SJSA1 (cell line): ENCODE measurements around the gene MKNK1. TPM values are rescaled to one million over a fixed set of nuclear protein-coding genes. Genes with fewer than 3 reads are reported as not detected.

Experiments used
- DNase-seq, 2 experiments: peaks; one replicate each; pipeline ENCODE4 v3.0.0-alpha.2; 2015 to 2020; ENCODE audit warnings: low spot score in 2 of 2, low read depth in 1 of 2
- H3K27ac ChIP-seq: fragments of 250-450 bp; sonication (Bioruptor Pico); 2 replicates; pipeline ENCODE4 v1.5.1; 2020; ENCODE audit warnings: mild to moderate bottlenecking, moderate library complexity
- H3K27me3 ChIP-seq: fragments of 250-450 bp; sonication (Bioruptor Pico); replicated peaks from 2 replicates; pipeline ENCODE4 v1.5.1; 2020; ENCODE audit warnings: mild to moderate bottlenecking, moderate library complexity
- H3K36me3 ChIP-seq: fragments of 250-450 bp; sonication (Bioruptor Pico); 2 replicates; pipeline ENCODE4 v1.5.1; 2020; ENCODE audit warnings: mild to moderate bottlenecking
- H3K4me1 ChIP-seq: fragments of 250-450 bp; sonication (Bioruptor Pico); replicated peaks from 2 replicates; pipeline ENCODE4 v1.6.1; 2021; ENCODE audit warnings: mild to moderate bottlenecking
- H3K4me3 ChIP-seq: fragments of 250-450 bp; sonication (Bioruptor Pico); 2 replicates; pipeline ENCODE4 v1.5.1; 2020; ENCODE audit warnings: mild to moderate bottlenecking
- H3K9me3 ChIP-seq: fragments of 250-450 bp; sonication (Bioruptor Pico); replicated peaks from 2 replicates; pipeline ENCODE4 v1.5.1; 2020; ENCODE audit warnings: mild to moderate bottlenecking
- total RNA-seq: library from RNA; depleted of rRNA; stranded (reverse); fragments of >200 nt; shearing (Covaris generic); gene quantifications from 2 replicates; pipeline ENCODE4 v1.2.3, GENCODE V29; 2014

Gene MKNK1
- total RNA-seq, 1 experiment from 2014 or later, result 21.3 TPM

- peaks cover 26% of the 10 kb centered on the region for H3K4me1 ChIP-seq
- peak overlapping the region; percentile 78 for H3K4me3 ChIP-seq
- H3K27ac ChIP-seq, result no peak overlapping the region
- H3K27me3 ChIP-seq, result no peaks in the 10 kb centered on the region
- peaks cover 11% of the 10 kb centered on the region for H3K36me3 ChIP-seq
- H3K9me3 ChIP-seq, result no peaks in the 10 kb centered on the region
- DNase-seq, result no peak
These were observed 11.7 kb upstream of the MKNK1 start for GRCh38 chr1:46615735-46616134.

GRCh38 chr1:46615088-46615487 is 11.0 kb upstream of the MKNK1 start:
- Histone ChIP-seq H3K4me1 (peaks cover 26% of the 10 kb centered on the region), H3K27ac (no peak overlapping the region), H3K27me3 (no peaks in the 10 kb centered on the region), H3K36me3 (peaks cover 11% of the 10 kb centered on the region), H3K9me3 (no peaks in the 10 kb centered on the region), H3K4me3 (no peak overlapping the region)
- DNase-seq, result no peak

GRCh38 chr1:46614604-46614984 is 10.5 kb upstream of the MKNK1 start:
- H3K9me3 ChIP-seq, result no peaks in the 10 kb centered on the region
- peaks cover 26% of the 10 kb centered on the region for H3K4me1 ChIP-seq
- H3K27ac ChIP-seq, result no peak overlapping the region

GRCh38 chr1:46613661-46614603 is 9.9 kb upstream of the MKNK1 start:
- Histone ChIP-seq H3K4me3 (no peak overlapping the region), H3K27ac (no peak overlapping the region), H3K36me3 (peaks cover 19% of the 10 kb centered on the region), H3K9me3 (no peaks in the 10 kb centered on the region), H3K4me1 (peaks cover 26% of the 10 kb centered on the region), H3K27me3 (no peaks in the 10 kb centered on the region)
- peak; percentile 12 to 54 for DNase-seq

More at GRCh38 chr1:46614604-46614984, 10.5 kb upstream of the MKNK1 start:
- Histone ChIP-seq H3K36me3 (peaks cover 13% of the 10 kb centered on the region), H3K4me3 (no peak overlapping the region), H3K27me3 (no peaks in the 10 kb centered on the region)
- DNase-seq, result no peak

GRCh38 chr1:46612937-46613660 is 9.0 kb upstream of the MKNK1 start:
- no peak for DNase-seq
- no peaks in the 10 kb centered on the region for H3K27me3 ChIP-seq
- peaks cover 28% of the 10 kb centered on the region for H3K36me3 ChIP-seq
- no peak overlapping the region for H3K4me3 ChIP-seq
- no peak overlapping the region for H3K27ac ChIP-seq
- H3K9me3 ChIP-seq, result no peaks in the 10 kb centered on the region
- H3K4me1 ChIP-seq, result peaks cover 26% of the 10 kb centered on the region

GRCh38 chr1:46611691-46612221 is 7.7 kb upstream of the MKNK1 start:
- Histone ChIP-seq H3K9me3 (no peaks in the 10 kb centered on the region), H3K36me3 (peaks cover 31% of the 10 kb centered on the region), H3K4me1 (peaks cover 18% of the 10 kb centered on the region), H3K27ac (peak overlapping the region; percentile 58), H3K4me3 (no peak overlapping the region), H3K27me3 (no peaks in the 10 kb centered on the region)
- DNase-seq, result peak; percentile 20 to 67

- no peaks in the 10 kb centered on the region for H3K27me3 ChIP-seq
- no peak overlapping the region for H3K4me3 ChIP-seq
- H3K4me1 ChIP-seq, result peaks cover 18% of the 10 kb centered on the region
- H3K9me3 ChIP-seq, result no peaks in the 10 kb centered on the region
- H3K36me3 ChIP-seq, result peaks cover 27% of the 10 kb centered on the region
- DNase-seq, result no peak
- no peak overlapping the region for H3K27ac ChIP-seq
These were observed 3.5 kb upstream of the MKNK1 start for GRCh38 chr1:46607345-46608130.

- Histone ChIP-seq H3K9me3 (no peaks in the 10 kb centered on the region), H3K36me3 (peaks cover 22% of the 10 kb centered on the region), H3K4me3 (no peak overlapping the region), H3K27ac (no peak overlapping the region), H3K27me3 (no peaks in the 10 kb centered on the region), H3K4me1 (peaks cover 10% of the 10 kb centered on the region)
- no peak for DNase-seq
These were observed 2.3 kb upstream of the MKNK1 start for GRCh38 chr1:46606255-46606965.

- Histone ChIP-seq H3K36me3 (peaks cover 22% of the 10 kb centered on the region), H3K27me3 (no peaks in the 10 kb centered on the region), H3K4me3 (no peak overlapping the region), H3K27ac (no peak overlapping the region), H3K4me1 (peaks cover 10% of the 10 kb centered on the region), H3K9me3 (no peaks in the 10 kb centered on the region)
- DNase-seq, result no peak
These were observed 1.2 kb upstream of the MKNK1 start for GRCh38 chr1:46605232-46605631.

- H3K9me3 ChIP-seq, result no peaks in the 10 kb centered on the region
- DNase-seq, result peak in 1 of 2 experiments; percentile 13
- H3K4me3 ChIP-seq, result peak overlapping the region; percentile 79
- no peaks in the 10 kb centered on the region for H3K27me3 ChIP-seq
- peaks cover 10% of the 10 kb centered on the region for H3K36me3 ChIP-seq
- no peak overlapping the region for H3K27ac ChIP-seq
- peaks cover 14% of the 10 kb centered on the region for H3K4me1 ChIP-seq
These were observed 599 bp downstream of the MKNK1 start for GRCh38 chr1:46603481-46603857.

GRCh38 chr1:46601257-46602007 is 2.6 kb downstream of the MKNK1 start:
- Histone ChIP-seq H3K4me1 (peaks cover 14% of the 10 kb centered on the region), H3K4me3 (no peak overlapping the region), H3K27ac (no peak overlapping the region), H3K36me3 (peaks cover 5% of the 10 kb centered on the region; the same call in 1 of the 2 replicates), H3K9me3 (no peaks in the 10 kb centered on the region), H3K27me3 (no peaks in the 10 kb centered on the region)
- no peak for DNase-seq
